GM20000 (cell line): ENCODE results near the gene TRAPPC10.

Experiments
- DNase-seq: peaks from one replicate; pipeline ENCODE4 v3.0.0; 2012; ENCODE audit warnings: low spot score
- TF ChIP-seq, protein P1 (sequence below): IDR thresholded peaks from 2 replicates; pipeline ENCODE4 v1.5.1; 2012; ENCODE audit warnings: mild to moderate bottlenecking, control low read depth; ENCODE audit errors: extremely low read depth, missing control alignments

Gene TRAPPC10

GRCh38 chr21:44067011-44067839 lies 55.1 kb downstream of the TRAPPC10 start:
- TF ChIP-seq, protein P1, sequence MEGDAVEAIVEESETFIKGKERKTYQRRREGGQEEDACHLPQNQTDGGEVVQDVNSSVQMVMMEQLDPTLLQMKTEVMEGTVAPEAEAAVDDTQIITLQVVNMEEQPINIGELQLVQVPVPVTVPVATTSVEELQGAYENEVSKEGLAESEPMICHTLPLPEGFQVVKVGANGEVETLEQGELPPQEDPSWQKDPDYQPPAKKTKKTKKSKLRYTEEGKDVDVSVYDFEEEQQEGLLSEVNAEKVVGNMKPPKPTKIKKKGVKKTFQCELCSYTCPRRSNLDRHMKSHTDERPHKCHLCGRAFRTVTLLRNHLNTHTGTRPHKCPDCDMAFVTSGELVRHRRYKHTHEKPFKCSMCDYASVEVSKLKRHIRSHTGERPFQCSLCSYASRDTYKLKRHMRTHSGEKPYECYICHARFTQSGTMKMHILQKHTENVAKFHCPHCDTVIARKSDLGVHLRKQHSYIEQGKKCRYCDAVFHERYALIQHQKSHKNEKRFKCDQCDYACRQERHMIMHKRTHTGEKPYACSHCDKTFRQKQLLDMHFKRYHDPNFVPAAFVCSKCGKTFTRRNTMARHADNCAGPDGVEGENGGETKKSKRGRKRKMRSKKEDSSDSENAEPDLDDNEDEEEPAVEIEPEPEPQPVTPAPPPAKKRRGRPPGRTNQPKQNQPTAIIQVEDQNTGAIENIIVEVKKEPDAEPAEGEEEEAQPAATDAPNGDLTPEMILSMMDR = no peak
- DNase-seq = no peak

DNA sequence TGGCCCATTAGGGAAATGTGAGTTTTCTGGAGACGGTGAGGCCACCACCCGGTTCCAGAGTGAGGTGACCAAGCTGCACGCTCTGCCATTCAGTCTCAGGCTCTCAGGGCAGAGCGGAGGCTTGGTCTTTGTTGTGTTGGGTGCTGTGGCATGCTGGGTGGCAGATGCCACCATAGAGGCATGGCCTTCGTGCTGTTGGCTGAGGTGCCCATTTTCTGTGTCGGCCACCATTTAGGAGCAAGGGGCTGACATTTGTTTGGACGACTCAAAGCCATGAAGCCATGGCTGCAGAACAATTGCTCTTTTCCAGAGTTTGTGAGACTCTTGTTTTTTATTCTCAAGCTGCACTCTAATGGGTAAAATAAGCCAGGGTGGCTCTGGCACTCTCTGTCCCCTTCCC lies 58.3 kb downstream of the TRAPPC10 start:
- DNase-seq = no peak
- TF ChIP-seq, protein P1 = no peak

DNA sequence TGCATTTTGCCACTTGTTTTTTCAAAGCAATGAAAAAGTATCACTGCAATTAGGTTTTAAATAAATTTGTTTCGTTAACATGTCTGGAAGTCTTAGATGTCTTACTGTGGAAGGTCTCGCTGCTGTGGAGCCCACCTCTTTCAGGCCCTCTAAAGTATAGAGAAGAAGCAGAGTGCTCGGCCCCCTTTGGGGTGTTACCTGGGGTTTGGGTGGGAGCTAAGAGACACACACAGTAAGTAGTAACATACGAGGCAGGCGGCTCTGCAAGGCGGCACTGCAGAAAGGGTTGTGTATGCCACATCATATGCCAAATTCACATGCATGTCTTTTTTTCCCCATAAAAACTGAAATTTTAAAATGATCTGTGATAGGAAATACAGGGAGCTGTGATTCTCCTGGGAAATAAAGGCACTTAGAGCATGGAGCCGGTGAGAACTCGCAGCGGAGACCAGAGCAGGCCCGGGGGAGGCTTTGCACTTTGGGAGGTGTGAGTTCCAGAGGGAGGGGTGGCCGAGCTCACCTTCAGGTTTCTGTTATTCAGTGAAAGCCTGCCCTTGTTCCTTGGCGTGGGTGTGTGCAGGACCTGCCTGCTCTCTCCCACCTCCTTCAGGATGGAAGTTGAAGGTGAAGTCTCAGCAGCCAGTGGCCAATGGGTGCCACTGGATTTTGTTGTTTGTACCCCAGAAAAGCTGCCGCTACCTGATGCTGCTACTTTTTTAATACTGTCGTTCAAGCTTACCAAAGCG lies 59.4 kb downstream of the TRAPPC10 start:
- TF ChIP-seq, protein P1 = no peak
- no peak for DNase-seq

DNA sequence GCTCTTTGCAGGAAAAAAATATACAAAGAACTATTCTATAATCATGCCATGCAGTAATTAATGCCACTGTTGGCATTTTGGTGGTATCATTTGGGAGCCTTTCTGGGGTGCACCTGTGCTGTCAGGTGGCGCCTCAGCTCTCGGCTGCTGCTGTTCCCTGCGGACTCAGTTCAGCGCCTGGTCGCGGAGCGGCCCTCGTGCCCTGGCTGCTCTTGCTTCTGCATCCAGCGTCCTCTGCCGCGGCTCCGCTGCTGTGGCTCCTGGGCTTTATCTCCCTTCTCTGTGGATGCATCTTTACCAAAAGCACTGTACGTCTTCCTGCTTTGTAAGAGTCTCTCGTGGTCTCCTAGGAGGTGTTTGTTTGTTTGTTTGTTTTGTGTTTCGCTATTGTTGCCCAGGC lies 60.0 kb downstream of the TRAPPC10 start:
- TF ChIP-seq, protein P1 = no peak
- no peak for DNase-seq

DNA sequence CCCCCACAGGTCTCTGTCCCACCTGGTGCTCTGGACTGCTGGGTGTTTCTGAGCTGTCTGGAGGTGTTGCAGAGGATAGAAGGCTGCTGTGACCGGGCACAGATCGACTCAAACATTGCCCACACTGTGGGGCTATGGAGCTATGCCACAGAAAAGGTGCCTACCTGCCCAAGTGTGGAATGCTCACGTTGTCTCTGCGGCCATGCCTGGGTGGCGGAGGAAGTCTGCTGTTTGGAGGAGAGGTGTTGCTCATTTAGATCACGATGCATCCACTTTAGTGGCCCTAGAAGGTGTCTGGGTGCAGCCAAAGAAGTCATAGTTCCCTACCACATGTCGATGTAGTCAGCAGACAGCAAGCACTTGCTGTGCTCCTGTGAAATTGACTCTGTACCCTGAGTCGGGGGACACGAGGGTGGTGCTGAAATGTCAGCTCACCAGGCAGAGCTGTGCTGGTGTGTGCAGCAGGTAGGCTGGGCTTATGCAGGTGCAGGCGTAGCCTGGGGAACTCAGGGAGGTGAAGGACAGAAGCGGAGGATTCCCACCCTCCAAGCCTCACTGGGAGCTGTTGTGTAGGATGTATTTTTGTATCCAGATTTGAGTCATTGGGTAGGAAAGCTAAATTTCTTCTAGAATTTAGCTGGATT lies 62.3 kb downstream of the TRAPPC10 start:
- no peak for DNase-seq
- TF ChIP-seq, protein P1 = no peak

DNA sequence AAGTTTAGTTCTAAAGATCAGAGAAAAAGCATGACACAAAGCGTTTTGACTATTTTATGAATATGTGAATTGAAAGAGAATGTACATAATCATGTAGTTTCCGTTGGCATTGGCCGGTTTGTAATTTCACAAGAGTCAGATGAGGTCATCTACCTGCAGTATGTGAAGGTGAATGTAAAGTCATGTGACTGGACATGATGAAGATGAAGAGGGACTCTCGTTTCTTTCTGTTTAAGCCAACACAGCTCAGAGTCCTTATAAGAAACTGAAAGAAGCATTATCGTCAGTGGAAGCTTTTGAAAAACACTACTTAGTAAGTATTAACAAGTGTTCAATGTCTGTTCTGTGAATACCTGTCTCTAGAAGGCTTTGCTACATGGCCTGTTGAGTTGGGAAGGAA lies 64.2 kb downstream of the TRAPPC10 start:
- no peak for DNase-seq
- TF ChIP-seq, protein P1 = no peak

- TF ChIP-seq, protein P1 = no peak
- DNase-seq = no peak
Observed at GRCh38 chr21:44078411-44078981, 66.4 kb downstream of the TRAPPC10 start.
